GM23338 (cell line): ENCODE data around the gene NTRK3. TPM values are rescaled to one million over a fixed set of nuclear protein-coding genes. Genes with fewer than 3 reads are reported as not detected.

Experiments used
- ATAC-seq: fragments of 200-7000 bp; cut with Tn5 transposase; 3 replicates; pipeline ENCODE4 v1.9.1; 2020
- DNase-seq: peaks from one replicate; pipeline ENCODE4 v3.0.0-alpha.2; 2015; ENCODE audit warnings: low spot score
- H2AFZ ChIP-seq: fragments of 200-600 bp; sonication (generic); 2 replicates; pipeline ENCODE4 v1.8.0; 2016; ENCODE audit warnings: antibody characterized with exemption, mild to moderate bottlenecking, moderate library complexity
- H3F3A ChIP-seq: fragments of 200-600 bp; sonication (generic); replicated peaks from 2 replicates; pipeline ENCODE4 v1.8.0; 2017; ENCODE audit warnings: antibody characterized with exemption, mixed run types, low read depth
- H3K27ac ChIP-seq: fragments of 200-600 bp; sonication (generic); 2 replicates; pipeline ENCODE4 v1.6.1; 2016; ENCODE audit warnings: low read depth
- H3K27me3 ChIP-seq: fragments of 200-600 bp; sonication (generic); 2 replicates; pipeline ENCODE4 v1.8.0; 2016; ENCODE audit warnings: mild to moderate bottlenecking, mixed run types, moderate library complexity; ENCODE audit not compliant: insufficient read depth
- H3K36me3 ChIP-seq: fragments of 200-600 bp; sonication (generic); 2 replicates; pipeline ENCODE4 v1.8.0; 2016; ENCODE audit warnings: mild to moderate bottlenecking; ENCODE audit not compliant: insufficient read depth
- H3K4me1 ChIP-seq: fragments of 200-600 bp; sonication (generic); 2 replicates; pipeline ENCODE4 v1.8.0; 2016; ENCODE audit warnings: mild to moderate bottlenecking, moderate library complexity; ENCODE audit not compliant: insufficient read depth
- H3K4me2 ChIP-seq: fragments of 200-600 bp; sonication (generic); 2 replicates; pipeline ENCODE4 v1.7.1; 2017; ENCODE audit warnings: mixed run types
- H3K4me3 ChIP-seq: fragments of 200-600 bp; sonication (generic); 2 replicates; pipeline ENCODE4 v1.6.1; 2016; ENCODE audit warnings: mixed run types
- H3K79me2 ChIP-seq: fragments of 200-600 bp; sonication (generic); replicated peaks from 2 replicates; pipeline ENCODE4 v1.8.0; 2017; ENCODE audit warnings: mild to moderate bottlenecking; ENCODE audit not compliant: insufficient read depth
- H3K9me2 ChIP-seq: fragments of 200-600 bp; sonication (generic); 2 replicates; pipeline ENCODE4 v1.8.0; 2017; ENCODE audit not compliant: insufficient read depth
- H4K20me1 ChIP-seq: fragments of 200-600 bp; sonication (generic); replicated peaks from 2 replicates; pipeline ENCODE4 v1.8.0; 2017; ENCODE audit warnings: mild to moderate bottlenecking; ENCODE audit not compliant: insufficient read depth
- H3K27ac Mint-ChIP-seq: 2 replicates; pipeline ENCODE4 v1.8.0; 2020; ENCODE audit warnings: inconsistent platforms, mild to moderate bottlenecking, moderate library complexity, mixed read lengths
- H3K27me3 Mint-ChIP-seq: 3 replicates; pipeline ENCODE4 v1.8.0; 2022; ENCODE audit warnings: low read depth, mild to moderate bottlenecking, moderate library complexity, mixed read lengths, inconsistent platforms; ENCODE audit not compliant: insufficient read depth, poor library complexity
- H3K36me3 Mint-ChIP-seq: 3 replicates; pipeline ENCODE4 v1.8.0; 2021; ENCODE audit warnings: low read depth, mild to moderate bottlenecking, inconsistent platforms, moderate library complexity, mixed read lengths
- H3K4me1 Mint-ChIP-seq: 3 replicates; pipeline ENCODE4 v1.8.0; 2020; ENCODE audit warnings: mild to moderate bottlenecking, inconsistent platforms, mixed read lengths
- H3K4me3 Mint-ChIP-seq: 3 replicates; pipeline ENCODE4 v1.8.0; 2021; ENCODE audit warnings: moderate library complexity, mild to moderate bottlenecking, inconsistent platforms, mixed read lengths
- H3K9me3 Mint-ChIP-seq: 3 replicates; pipeline ENCODE4 v1.8.0; 2020; ENCODE audit warnings: moderate library complexity, mild to moderate bottlenecking, inconsistent platforms, mixed read lengths
- CREB1 ChIP-seq: fragments of 250-450 bp; sonication (Bioruptor Pico); IDR thresholded peaks from 2 replicates; pipeline ENCODE4 v1.5.0; 2020; ENCODE audit warnings: low read depth, mild to moderate bottlenecking, moderate library complexity
- EZH2 ChIP-seq: fragments of 200-600 bp; sonication (generic); IDR thresholded peaks from one replicate; pipeline ENCODE4 v1.8.0; 2017; ENCODE audit warnings: antibody characterized with exemption, mild to moderate bottlenecking, low read depth; ENCODE audit not compliant: unreplicated experiment
- EZH2phosphoT487 ChIP-seq: fragments of 200-600 bp; sonication (generic); IDR thresholded peaks from one replicate; pipeline ENCODE4 v1.8.1; 2018; ENCODE audit warnings: antibody characterized with exemption; ENCODE audit not compliant: unreplicated experiment
- JUNB ChIP-seq: IDR thresholded peaks from one replicate; pipeline ENCODE4 v1.6.1; 2016; ENCODE audit warnings: antibody characterized with exemption; ENCODE audit not compliant: unreplicated experiment
- NANOG ChIP-seq: IDR thresholded peaks from 2 replicates; pipeline ENCODE4 v1.6.1; 2016; ENCODE audit warnings: antibody characterized with exemption, borderline replicate concordance
- POLR2AphosphoS5 ChIP-seq: IDR thresholded peaks from 2 replicates; pipeline ENCODE4 v1.6.1; 2016; ENCODE audit warnings: antibody characterized with exemption, low read depth
- STAT1 ChIP-seq: IDR thresholded peaks from one replicate; pipeline ENCODE4 v1.6.1; 2016; ENCODE audit warnings: antibody characterized with exemption; ENCODE audit not compliant: unreplicated experiment
- ZNF114 ChIP-seq: fragments of 250-450 bp; sonication (Bioruptor Pico); IDR thresholded peaks from 2 replicates; pipeline ENCODE4 v1.5.0; 2020; ENCODE audit warnings: mild to moderate bottlenecking, moderate library complexity
- ZNF331 ChIP-seq: fragments of 250-450 bp; sonication (Bioruptor Pico); IDR thresholded peaks from 2 replicates; pipeline ENCODE4 v1.5.0; 2020; ENCODE audit warnings: low read depth, mild to moderate bottlenecking, moderate library complexity
- polyA plus RNA-seq: library from polyadenylated mRNA; unstranded; fragments of >200 nt; fragmentation: Nextera tagmentation; extraction: Ambion mirVana; gene quantifications from 2 replicates; pipeline ENCODE4 v1.2.1, GENCODE V29; 2016
- total RNA-seq: library from RNA; depleted of rRNA; stranded (reverse); fragments of >200 nt; shearing (Covaris generic); gene quantifications from 2 replicates; pipeline ENCODE4 v1.2.3, GENCODE V29; 2014
- TF ChIP-seq, protein P1 (sequence below): fragments of 250-450 bp; sonication (Bioruptor Pico); IDR thresholded peaks from 2 replicates; pipeline ENCODE4 v1.5.0; 2020; ENCODE audit warnings: mild to moderate bottlenecking, moderate library complexity
- TF ChIP-seq, protein P2 (sequence below): IDR thresholded peaks from one replicate; pipeline ENCODE4 v1.6.1; 2018; ENCODE audit warnings: antibody characterized with exemption; ENCODE audit not compliant: unreplicated experiment
- TF ChIP-seq, protein P3 (sequence below): IDR thresholded peaks from 2 replicates; pipeline ENCODE4 v1.6.1; 2016; ENCODE audit warnings: antibody characterized with exemption
- TF ChIP-seq, protein P4 (sequence below), 2 experiments: fragments of 200-600 bp in 1 of 2; sonication (generic) in 1 of 2; conservative IDR thresholded peaks; 2 replicates each; pipeline versions ENCODE4 v1.5.1 to v1.6.1; 2016 to 2017; ENCODE audit warnings: antibody characterized with exemption in 2 of 2, low read depth in 2 of 2, mild to moderate bottlenecking in 2 of 2, moderate library complexity in 1 of 2

The NTRK3 gene
- total and polyA plus RNA-seq, 2 experiments from 2014 or later: 3.1 to 5.3 TPM

DNA sequence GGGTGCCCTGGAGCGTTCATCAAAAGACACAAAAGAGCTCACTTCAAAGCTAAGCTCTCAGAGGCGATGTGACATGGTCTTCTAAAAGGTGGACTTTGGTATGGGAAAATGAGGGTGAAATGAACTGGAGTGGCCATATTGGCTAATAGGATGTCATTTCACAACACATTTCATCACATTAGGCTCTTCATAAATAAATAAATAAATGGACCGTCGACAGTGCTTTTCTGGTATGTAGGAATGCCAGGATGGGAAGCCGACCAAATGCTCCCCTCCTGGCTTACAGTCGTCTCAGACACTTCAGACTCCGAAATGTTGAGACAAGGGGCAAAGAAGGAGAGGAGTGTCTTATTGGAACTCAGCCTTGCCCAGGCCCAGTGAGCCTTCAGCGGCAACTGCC is 383.0 kb downstream of the NTRK3 start:
- TF ChIP-seq CREB1 (CRISPR knock-in tag) (no peak), EZH2phosphoT487 (no peak), ZNF114 (no peak), POLR2AphosphoS5 (no peak), EZH2 (no peak), STAT1 (no peak), ZNF331 (no peak), NANOG (no peak), JUNB (no peak)
- TF ChIP-seq, protein P1, sequence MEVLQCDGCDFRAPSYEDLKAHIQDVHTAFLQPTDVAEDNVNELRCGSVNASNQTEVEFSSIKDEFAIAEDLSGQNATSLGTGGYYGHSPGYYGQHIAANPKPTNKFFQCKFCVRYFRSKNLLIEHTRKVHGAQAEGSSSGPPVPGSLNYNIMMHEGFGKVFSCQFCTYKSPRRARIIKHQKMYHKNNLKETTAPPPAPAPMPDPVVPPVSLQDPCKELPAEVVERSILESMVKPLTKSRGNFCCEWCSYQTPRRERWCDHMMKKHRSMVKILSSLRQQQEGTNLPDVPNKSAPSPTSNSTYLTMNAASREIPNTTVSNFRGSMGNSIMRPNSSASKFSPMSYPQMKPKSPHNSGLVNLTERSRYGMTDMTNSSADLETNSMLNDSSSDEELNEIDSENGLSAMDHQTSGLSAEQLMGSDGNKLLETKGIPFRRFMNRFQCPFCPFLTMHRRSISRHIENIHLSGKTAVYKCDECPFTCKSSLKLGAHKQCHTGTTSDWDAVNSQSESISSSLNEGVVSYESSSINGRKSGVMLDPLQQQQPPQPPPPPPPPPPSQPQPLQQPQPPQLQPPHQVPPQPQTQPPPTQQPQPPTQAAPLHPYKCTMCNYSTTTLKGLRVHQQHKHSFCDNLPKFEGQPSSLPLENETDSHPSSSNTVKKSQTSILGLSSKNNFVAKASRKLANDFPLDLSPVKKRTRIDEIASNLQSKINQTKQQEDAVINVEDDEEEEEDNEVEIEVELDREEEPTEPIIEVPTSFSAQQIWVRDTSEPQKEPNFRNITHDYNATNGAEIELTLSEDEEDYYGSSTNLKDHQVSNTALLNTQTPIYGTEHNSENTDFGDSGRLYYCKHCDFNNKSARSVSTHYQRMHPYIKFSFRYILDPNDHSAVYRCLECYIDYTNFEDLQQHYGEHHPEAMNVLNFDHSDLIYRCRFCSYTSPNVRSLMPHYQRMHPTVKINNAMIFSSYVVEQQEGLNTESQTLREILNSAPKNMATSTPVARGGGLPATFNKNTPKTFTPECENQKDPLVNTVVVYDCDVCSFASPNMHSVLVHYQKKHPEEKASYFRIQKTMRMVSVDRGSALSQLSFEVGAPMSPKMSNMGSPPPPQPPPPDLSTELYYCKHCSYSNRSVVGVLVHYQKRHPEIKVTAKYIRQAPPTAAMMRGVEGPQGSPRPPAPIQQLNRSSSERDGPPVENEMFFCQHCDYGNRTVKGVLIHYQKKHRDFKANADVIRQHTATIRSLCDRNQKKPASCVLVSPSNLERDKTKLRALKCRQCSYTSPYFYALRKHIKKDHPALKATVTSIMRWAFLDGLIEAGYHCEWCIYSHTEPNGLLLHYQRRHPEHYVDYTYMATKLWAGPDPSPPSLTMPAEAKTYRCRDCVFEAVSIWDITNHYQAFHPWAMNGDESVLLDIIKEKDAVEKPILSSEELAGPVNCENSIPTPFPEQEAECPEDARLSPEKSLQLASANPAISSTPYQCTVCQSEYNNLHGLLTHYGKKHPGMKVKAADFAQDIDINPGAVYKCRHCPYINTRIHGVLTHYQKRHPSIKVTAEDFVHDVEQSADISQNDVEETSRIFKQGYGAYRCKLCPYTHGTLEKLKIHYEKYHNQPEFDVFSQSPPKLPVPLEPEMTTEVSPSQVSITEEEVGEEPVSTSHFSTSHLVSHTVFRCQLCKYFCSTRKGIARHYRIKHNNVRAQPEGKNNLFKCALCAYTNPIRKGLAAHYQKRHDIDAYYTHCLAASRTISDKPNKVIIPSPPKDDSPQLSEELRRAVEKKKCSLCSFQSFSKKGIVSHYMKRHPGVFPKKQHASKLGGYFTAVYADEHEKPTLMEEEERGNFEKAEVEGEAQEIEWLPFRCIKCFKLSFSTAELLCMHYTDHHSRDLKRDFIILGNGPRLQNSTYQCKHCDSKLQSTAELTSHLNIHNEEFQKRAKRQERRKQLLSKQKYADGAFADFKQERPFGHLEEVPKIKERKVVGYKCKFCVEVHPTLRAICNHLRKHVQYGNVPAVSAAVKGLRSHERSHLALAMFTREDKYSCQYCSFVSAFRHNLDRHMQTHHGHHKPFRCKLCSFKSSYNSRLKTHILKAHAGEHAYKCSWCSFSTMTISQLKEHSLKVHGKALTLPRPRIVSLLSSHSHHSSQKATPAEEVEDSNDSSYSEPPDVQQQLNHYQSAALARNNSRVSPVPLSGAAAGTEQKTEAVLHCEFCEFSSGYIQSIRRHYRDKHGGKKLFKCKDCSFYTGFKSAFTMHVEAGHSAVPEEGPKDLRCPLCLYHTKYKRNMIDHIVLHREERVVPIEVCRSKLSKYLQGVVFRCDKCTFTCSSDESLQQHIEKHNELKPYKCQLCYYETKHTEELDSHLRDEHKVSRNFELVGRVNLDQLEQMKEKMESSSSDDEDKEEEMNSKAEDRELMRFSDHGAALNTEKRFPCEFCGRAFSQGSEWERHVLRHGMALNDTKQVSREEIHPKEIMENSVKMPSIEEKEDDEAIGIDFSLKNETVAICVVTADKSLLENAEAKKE (CRISPR knock-in tag): no peak
- TF ChIP-seq, protein P2, sequence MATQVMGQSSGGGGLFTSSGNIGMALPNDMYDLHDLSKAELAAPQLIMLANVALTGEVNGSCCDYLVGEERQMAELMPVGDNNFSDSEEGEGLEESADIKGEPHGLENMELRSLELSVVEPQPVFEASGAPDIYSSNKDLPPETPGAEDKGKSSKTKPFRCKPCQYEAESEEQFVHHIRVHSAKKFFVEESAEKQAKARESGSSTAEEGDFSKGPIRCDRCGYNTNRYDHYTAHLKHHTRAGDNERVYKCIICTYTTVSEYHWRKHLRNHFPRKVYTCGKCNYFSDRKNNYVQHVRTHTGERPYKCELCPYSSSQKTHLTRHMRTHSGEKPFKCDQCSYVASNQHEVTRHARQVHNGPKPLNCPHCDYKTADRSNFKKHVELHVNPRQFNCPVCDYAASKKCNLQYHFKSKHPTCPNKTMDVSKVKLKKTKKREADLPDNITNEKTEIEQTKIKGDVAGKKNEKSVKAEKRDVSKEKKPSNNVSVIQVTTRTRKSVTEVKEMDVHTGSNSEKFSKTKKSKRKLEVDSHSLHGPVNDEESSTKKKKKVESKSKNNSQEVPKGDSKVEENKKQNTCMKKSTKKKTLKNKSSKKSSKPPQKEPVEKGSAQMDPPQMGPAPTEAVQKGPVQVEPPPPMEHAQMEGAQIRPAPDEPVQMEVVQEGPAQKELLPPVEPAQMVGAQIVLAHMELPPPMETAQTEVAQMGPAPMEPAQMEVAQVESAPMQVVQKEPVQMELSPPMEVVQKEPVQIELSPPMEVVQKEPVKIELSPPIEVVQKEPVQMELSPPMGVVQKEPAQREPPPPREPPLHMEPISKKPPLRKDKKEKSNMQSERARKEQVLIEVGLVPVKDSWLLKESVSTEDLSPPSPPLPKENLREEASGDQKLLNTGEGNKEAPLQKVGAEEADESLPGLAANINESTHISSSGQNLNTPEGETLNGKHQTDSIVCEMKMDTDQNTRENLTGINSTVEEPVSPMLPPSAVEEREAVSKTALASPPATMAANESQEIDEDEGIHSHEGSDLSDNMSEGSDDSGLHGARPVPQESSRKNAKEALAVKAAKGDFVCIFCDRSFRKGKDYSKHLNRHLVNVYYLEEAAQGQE: no peak
- TF ChIP-seq, protein P3, sequence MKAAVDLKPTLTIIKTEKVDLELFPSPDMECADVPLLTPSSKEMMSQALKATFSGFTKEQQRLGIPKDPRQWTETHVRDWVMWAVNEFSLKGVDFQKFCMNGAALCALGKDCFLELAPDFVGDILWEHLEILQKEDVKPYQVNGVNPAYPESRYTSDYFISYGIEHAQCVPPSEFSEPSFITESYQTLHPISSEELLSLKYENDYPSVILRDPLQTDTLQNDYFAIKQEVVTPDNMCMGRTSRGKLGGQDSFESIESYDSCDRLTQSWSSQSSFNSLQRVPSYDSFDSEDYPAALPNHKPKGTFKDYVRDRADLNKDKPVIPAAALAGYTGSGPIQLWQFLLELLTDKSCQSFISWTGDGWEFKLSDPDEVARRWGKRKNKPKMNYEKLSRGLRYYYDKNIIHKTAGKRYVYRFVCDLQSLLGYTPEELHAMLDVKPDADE: no peak
- TF ChIP-seq, protein P4, sequence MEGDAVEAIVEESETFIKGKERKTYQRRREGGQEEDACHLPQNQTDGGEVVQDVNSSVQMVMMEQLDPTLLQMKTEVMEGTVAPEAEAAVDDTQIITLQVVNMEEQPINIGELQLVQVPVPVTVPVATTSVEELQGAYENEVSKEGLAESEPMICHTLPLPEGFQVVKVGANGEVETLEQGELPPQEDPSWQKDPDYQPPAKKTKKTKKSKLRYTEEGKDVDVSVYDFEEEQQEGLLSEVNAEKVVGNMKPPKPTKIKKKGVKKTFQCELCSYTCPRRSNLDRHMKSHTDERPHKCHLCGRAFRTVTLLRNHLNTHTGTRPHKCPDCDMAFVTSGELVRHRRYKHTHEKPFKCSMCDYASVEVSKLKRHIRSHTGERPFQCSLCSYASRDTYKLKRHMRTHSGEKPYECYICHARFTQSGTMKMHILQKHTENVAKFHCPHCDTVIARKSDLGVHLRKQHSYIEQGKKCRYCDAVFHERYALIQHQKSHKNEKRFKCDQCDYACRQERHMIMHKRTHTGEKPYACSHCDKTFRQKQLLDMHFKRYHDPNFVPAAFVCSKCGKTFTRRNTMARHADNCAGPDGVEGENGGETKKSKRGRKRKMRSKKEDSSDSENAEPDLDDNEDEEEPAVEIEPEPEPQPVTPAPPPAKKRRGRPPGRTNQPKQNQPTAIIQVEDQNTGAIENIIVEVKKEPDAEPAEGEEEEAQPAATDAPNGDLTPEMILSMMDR (conservative IDR thresholded peaks at IDR 0.05; ENCODE audit: low read depth in 2 of 2): no peak
- Histone ChIP-seq H3K36me3 (no peaks in the 10 kb centered on the region), H2AFZ (no peak overlapping the region), H3K79me2 (no peaks in the 10 kb centered on the region), H3K9me2 (no peaks in the 10 kb centered on the region), H3K4me2 (no peak overlapping the region), H3K27ac (no peak overlapping the region), H3K4me1 (no peaks in the 10 kb centered on the region), H3K27me3 (no peaks in the 10 kb centered on the region), H3F3A (no peaks in the 10 kb centered on the region), H4K20me1 (no peaks in the 10 kb centered on the region), H3K4me3 (no peak overlapping the region)
- H3K9me3 Mint-ChIP-seq: no peaks in the 10 kb centered on the region
- ATAC-seq (no peak), DNase-seq (no peak)
- H3K4me3 Mint-ChIP-seq: no peak overlapping the region
- peaks cover 7% of the 10 kb centered on the region for H3K27me3 Mint-ChIP-seq
- H3K27ac Mint-ChIP-seq: no peak overlapping the region
- peaks cover 4% of the 10 kb centered on the region; the same call in 1 of the 3 replicates for H3K4me1 Mint-ChIP-seq
- no peaks in the 10 kb centered on the region for H3K36me3 Mint-ChIP-seq
